Raji (cell line): ENCODE results near the gene BACE2.

Experiments
- POLR2A ChIP-seq: IDR thresholded peaks from 2 replicates; pipeline ENCODE4 v1.6.1; 2011; ENCODE audit warnings: low read depth, low read length, control low read depth; ENCODE audit not compliant: insufficient read depth

BACE2 gene

DNA sequence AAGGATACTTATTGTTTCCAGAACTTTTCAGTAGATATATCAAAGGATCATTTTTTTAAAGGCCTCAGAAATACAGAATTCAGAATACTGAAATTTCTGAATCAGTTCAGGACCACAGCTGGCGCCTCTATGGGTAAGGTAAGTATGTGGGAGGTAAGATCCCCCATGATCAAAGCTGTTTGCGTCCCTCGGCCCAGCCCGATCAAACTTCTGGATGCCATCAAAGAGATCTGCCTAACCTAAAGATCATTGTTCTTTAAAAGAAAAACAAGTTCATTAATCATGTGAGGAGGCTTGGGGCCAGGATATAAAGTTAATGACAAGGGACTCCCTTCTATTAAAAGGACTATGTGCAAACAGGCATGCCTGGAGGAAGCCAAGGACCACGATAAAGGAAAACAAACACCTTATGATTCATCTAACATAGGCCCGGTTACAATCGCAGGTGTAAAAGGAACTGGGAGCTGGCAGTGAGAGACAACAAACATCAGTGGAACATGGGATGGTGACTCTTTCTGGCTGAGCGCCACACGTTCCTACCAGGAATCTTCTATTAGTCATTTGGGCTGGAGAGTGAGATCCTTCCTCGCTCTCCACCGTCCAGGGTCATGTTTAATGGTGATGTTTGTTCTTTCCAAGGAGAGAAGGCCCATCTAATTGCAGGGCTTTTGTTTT lies 2.8 kb upstream of the BACE2 start:
- TF ChIP-seq POLR2A, result no peak

DNA sequence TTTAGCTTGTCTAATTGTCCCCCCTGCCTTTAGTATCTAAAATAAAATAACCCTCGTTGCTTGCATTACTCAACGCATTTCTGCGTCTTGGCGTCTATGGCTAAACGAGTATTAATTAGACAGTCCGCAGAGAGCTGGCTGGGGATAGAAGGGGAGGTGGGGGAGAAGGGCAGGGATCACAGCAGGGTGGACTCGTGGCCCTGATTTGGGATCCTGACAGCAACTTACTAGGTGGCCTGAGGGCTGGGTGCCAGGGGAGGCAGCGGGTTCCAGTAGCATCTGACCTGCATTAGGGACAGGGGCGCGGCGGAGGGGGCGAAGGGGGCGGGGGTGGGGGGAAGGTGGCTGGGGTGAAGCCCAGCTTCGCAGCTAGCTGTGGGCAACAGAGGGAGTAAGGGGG lies 1.1 kb upstream of the BACE2 start:
- TF ChIP-seq POLR2A, result no peak

DNA sequence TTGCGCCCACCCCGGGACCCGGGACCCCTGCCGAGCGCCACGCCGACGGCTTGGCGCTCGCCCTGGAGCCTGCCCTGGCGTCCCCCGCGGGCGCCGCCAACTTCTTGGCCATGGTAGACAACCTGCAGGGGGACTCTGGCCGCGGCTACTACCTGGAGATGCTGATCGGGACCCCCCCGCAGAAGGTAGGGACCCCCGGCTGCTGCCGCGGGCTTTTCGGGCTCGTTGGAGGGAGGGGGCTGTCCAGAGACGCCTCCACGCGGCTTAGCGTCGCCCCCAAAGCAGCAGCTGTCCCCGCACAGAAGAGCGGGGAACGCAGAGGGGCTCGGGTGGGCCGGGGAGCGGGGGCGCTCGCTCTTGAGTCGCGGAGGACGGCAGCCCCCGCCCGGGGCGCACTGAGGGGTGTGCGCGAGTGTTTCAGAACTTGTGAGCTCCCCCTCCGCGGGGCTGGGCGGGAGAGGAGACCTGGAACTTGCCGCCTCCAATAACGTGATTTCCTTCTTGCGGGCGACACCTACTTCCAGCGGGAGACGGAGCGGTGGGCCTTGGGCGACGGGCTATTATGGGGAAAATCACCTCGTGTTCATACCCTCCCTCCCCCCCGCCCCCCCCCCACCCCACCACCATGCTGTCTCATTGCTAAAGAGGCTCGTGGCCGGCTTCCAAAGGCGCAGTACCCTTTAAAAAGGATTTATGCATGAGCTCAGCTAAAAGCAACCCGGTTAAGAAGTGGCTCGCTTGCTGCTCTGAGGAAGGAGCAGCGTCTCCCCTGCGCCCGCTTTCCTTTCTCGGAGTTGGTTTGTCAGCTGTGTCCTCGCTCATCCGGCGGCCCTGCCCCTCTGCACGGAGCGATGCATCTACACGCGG lies 664 bp downstream of the BACE2 start:
- no peak for TF ChIP-seq POLR2A

DNA sequence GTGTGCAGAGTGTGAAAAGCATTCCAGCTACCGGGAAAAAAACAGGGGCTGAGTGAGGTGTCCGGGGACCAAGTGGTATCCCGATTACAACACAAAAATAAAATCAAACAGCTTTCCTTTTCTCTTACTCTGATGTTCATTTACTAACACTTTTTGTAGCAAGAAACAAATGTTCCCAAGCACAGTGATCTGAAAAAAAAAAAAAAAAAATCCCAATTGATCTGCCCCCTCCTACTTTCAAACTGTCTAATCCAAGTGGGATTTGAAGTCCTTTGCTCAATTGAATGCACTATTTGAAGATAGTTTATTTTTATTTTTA lies 1.3 kb downstream of the BACE2 start:
- TF ChIP-seq POLR2A, result no peak

DNA sequence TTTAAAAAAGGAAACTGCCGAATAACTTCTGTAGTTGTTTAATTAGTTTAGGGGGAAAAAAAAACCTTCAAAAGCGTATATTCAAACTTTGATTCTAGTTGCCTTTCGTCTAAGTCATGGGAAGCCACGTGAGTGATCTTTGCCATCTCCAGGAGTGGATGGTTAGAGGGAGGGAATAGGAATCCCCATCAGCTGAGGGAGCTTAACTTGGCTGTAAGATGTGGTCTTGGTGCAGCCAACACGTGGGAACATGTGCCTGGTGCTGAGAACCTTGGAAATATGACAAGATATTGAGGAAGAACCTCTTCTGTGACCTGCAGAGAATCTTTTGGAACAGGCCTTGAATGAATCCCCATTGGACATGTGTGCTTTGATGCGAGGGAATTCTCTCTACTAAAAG lies 1.7 kb downstream of the BACE2 start:
- no peak for TF ChIP-seq POLR2A

DNA sequence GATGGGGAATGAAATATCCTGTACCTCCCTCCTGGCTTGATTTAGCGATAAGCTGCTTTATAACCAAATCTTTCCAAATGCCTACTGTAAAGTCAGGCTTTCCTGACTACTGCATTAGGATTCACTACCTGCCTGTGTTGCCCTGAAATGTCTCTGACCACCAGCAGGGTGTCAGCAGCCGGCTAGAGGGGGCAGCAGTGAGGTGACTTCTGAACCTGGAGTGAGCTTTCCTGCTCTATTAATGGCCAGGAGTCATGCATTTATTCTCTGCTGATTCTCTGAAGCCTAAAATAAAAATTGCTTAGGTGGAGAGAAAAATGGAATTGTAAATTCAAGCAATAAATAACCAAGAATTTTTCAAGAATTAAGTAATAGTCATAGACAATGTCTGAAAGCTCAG lies 2.5 kb downstream of the BACE2 start:
- TF ChIP-seq POLR2A, result no peak

DNA sequence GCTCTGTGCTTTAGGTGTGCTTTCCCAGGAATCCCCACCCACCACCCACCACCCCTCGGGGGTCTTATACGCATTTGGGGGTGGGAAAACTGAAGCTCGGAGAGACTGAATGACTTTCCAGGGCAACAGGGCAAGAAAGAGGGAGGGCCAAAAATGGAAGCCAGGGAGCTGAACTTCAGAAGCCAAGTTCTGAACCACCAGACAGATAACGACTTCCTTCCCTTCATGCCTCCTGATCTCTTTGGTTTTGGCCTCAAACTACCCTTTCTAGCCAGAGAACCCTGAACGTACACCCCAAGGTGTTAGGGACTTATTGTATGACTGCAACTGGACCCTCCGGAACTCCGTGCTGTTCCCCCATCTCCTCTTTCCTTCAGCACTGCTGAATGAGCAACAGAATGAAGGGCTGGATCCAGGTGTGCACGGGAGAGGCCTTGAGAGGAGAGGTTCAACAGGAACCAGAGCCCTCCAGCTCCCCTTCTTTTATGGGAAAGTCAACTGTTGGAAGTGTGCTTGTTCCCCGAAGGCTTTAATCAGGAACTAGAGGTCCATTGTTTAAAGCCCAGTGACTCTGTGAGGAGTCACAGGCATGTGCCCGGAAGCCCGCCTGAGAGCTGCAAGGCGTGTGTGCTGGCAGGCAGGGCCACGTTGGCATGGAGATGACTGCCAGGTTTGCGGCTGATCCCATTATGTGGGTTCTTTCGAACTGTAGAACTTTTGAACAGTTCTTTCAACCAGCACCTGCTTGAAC lies 3.1 kb downstream of the BACE2 start:
- TF ChIP-seq POLR2A, result no peak

DNA sequence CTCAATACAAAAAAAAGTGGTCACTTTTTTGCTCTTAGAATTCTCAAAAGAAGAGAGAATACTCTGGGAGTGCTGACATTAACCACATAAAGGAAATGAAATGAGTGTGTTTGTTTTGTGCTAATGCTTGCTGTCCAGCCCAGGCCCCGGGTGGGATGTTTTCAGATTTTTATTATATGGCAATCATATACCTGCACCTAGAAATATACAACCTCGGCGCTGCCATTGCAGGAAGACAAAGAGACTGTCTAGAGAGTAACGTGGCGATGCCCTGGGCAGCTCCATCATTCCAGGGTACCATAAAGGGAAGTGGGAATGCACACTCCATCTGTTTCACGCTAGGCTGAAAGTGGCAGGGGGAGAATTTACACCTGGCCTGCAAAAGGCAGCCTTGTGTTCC lies 7.1 kb downstream of the BACE2 start:
- no peak for TF ChIP-seq POLR2A

DNA sequence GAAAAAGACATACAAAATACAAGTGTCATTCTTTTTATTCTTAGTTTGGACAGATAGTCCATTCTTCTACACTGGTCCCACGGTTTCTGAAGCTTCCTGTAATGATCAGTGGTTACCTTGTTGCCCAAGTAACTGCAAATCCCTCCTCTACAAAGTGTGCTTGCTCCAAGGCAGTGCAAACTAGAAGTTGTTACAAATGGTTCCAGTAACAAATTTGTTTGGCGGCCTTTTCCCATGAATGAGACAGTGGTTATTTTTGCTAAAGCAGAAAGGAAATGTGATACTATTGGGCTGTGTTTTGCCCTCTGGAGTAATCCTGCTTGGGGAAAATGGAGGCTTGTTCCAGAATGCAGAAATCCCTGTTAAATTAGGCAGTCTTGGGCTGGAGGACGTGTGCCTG lies 8.9 kb downstream of the BACE2 start:
- TF ChIP-seq POLR2A, result no peak

DNA sequence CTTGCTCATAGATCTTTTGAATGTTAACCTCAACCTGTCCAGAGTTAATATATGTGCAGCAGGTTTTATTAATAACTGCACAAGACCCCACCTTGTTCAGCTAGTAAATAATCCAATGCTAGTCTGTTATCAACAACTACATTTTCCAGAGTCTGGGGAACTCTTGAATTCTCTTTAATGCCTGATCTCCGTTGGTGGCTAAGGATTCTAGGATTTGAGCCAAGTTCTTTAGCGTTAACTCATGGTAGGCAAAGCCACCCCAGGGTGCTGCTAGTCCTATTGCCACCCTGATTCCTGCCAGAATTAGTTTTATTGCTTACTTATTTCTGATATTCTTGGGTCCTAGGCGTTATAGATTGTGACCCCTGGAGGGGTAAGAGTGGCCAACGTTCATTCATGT lies 12.8 kb downstream of the BACE2 start:
- no peak for TF ChIP-seq POLR2A

DNA sequence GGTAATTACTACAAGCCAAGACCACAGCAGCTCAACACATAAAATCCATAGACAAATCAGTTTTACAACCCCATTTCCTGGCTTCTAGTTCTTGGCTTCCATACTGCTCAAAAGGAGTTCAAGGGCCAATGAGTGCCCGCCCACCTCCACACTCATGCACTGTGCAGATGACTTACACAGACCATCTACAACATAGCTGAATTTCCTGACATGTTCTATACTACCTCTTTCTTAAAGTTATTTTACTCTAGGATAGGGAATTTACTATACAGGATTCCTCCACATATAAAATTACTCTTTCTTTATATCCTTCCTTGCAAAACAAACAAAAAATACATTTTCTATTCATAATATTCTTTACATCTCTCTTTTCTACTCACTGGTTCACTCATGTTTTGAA lies 14.6 kb downstream of the BACE2 start:
- TF ChIP-seq POLR2A, result no peak

DNA sequence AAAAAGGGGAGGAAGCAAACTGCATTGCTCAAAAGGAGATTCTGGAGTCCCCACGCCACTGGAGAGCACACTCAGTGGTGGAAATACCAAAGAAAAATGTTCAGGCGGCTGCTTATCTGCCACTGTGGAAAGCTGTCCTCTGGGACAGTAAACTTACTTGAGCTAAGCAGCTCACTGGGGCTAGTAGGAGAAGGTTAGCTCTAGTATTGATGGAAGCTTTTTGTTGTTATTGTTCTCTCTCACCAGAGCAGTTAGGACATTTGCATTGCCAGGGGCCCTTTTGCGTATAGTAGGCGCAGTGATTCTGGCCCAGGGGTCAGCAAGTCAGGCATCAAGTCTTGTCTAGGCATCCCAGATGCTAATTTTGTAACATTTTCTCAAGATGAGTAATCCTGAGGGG lies 15.6 kb downstream of the BACE2 start:
- TF ChIP-seq POLR2A, result no peak

DNA sequence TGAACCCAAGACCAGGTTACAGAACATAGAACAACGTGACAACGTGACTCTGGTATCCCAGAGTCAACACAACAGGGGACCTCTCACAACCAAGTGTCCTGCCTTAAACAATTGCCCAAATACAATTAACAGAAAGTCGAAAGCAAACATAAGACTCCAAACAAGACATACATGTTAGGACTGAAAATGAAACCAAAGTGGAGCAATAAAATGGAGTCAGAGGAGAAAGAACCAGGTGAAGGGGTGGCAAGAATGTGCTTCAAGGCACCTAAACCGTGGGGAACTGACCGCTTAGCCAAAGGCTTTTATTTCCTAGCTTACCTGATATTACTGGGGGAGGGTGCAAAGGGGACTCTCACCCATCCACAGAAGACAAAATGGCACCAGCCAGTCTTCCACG lies 17.8 kb downstream of the BACE2 start:
- TF ChIP-seq POLR2A, result no peak

DNA sequence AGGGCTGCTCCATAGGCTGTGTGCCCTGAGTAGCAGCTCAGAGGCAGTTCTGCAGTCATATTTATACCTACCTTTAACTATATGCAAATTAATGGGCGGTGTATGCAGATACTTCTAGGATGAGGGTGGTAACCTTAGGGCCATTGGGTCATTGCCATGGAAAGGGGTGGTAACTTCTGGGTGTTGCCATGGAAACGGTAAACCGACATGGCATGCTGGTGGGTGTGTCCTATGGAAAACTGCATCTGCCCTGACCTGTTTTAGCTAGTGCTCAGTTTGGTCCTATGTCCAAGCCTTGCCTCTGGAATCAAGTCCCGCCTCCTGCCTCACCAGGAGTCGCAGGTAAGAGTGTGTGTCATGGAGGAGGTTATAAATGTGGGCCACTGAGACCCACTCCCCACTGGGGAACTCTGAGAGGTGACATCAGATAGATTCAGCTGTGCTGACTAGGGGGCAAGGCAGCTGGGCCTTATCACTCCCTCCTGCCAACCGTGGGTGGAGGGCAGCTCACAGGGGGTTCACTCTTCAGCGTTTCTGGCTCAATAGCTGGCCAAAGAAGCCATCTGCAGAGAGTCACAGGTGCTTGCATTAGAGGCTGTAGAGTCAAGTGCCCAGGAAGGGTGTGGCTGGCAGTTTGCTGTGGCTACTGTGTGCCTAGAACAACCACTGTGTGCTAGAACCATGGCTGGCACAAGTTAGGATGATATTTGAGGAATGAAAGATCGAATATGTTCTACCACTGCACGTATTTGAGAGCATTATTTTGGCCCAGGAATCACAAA lies 19.0 kb downstream of the BACE2 start:
- no peak for TF ChIP-seq POLR2A

DNA sequence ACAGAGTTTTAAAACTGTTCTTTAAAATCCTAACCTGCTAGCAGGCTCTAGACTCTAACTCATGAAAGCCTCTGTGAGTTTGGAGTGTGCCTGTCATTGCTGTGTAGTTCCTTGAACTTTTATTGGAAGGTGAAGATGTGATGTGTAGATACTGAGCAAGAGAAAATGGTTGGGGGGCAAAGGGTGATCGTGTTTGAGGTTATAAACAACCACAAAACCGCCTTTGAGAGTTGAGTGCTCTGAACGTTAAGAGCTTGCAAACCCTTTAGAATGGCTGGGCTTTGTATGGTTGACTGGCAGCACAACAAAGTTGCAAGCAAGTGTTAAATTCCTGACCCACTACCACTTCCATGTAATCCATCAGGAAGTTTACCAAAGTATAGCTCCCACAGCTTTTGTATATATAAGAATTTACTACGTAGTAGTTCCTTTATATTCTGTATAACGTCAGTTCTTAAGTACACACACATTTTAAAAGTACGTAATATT lies 19.6 kb downstream of the BACE2 start:
- no peak for TF ChIP-seq POLR2A
